Measurements from ENCODE around the gene KCNJ6. TPM values are rescaled to one million over a fixed set of nuclear protein-coding genes. Genes with fewer than 3 reads are reported as not detected.

Gene KCNJ6
- total RNA-seq, 1 experiment from 2014 or later = 1.2 TPM

- peaks cover 5 to 6% of the 10 kb centered on the region in 2 experiments; a peak in 4 of 5 replicates for H3K9me3 Mint-ChIP-seq
- H4K91ac ChIP-seq (ENCODE audit: insufficient read length, low read depth, low read length) = no peak overlapping the region
- TF ChIP-seq, protein P1, sequence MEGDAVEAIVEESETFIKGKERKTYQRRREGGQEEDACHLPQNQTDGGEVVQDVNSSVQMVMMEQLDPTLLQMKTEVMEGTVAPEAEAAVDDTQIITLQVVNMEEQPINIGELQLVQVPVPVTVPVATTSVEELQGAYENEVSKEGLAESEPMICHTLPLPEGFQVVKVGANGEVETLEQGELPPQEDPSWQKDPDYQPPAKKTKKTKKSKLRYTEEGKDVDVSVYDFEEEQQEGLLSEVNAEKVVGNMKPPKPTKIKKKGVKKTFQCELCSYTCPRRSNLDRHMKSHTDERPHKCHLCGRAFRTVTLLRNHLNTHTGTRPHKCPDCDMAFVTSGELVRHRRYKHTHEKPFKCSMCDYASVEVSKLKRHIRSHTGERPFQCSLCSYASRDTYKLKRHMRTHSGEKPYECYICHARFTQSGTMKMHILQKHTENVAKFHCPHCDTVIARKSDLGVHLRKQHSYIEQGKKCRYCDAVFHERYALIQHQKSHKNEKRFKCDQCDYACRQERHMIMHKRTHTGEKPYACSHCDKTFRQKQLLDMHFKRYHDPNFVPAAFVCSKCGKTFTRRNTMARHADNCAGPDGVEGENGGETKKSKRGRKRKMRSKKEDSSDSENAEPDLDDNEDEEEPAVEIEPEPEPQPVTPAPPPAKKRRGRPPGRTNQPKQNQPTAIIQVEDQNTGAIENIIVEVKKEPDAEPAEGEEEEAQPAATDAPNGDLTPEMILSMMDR (conservative IDR thresholded peaks at IDR 0.05) = no peak
Measured at GRCh38 chr21:37688952-37689659, 227.2 kb downstream of the KCNJ6 start.

More at GRCh38 chr21:37688952-37689659, 227.2 kb downstream of the KCNJ6 start:
- H3K27me3 Mint-ChIP-seq (ENCODE audit: low read depth) = no peaks in the 10 kb centered on the region; the same call in 1 of the 2 replicates
- Histone ChIP-seq H3T11ph (ENCODE audit: low read length) (no peak overlapping the region), H3K23me2 (ENCODE audit: insufficient read length, low read depth, low read length, poor library complexity, severe bottlenecking) (no peaks in the 10 kb centered on the region), H4K5ac (ENCODE audit: insufficient read length, low read depth, low read length) (no peak overlapping the region), H4K8ac (replicated peaks; ENCODE audit: insufficient read length, low read depth, low read length) (no peak overlapping the region), H2BK15ac (ENCODE audit: low read depth, low read length) (no peak overlapping the region), H2BK5ac (ENCODE audit: insufficient read length, low read length) (no peak overlapping the region), H3K18ac (ENCODE audit: insufficient read length, low read depth, low read length) (no peak overlapping the region), H4K20me1 (ENCODE audit: control insufficient read depth, insufficient read depth, insufficient read length) (no peaks in the 10 kb centered on the region), H3K9ac (ENCODE audit: extremely low read depth, insufficient read length, low read length) (no peak overlapping the region), H2AK5ac (ENCODE audit: insufficient read length, low read length) (no peak overlapping the region), H3K4me2 (ENCODE audit: insufficient read depth, insufficient read length, low read length) (no peak overlapping the region), H2BK20ac (ENCODE audit: low read depth, low read length, poor library complexity, severe bottlenecking) (no peak overlapping the region), H3K9me3 (ENCODE audit: control insufficient read depth, low read depth, low read length) (no peaks in the 10 kb centered on the region), H2AFZ (ENCODE audit: low read length) (no peak overlapping the region), H3K56ac (ENCODE audit: insufficient read length, low read depth, low read length) (no peak overlapping the region), H2BK120ac (ENCODE audit: low read depth, low read length, poor library complexity, severe bottlenecking) (no peak overlapping the region), H3K27me3 (ENCODE audit: insufficient read depth, low read length) (no peaks in the 10 kb centered on the region), H3K14ac (ENCODE audit: insufficient read depth, low read length) (no peak overlapping the region), H3K4me1 (ENCODE audit: insufficient read depth, low read length) (no peaks in the 10 kb centered on the region), H2BK12ac (ENCODE audit: insufficient read length, low read depth, low read length) (no peak overlapping the region), H3K23ac (ENCODE audit: insufficient read length, low read depth, low read length) (no peak overlapping the region), H3K4ac (ENCODE audit: low read depth, low read length) (no peak overlapping the region), H3K27ac (ENCODE audit: insufficient read length, low read depth, low read length) (no peak overlapping the region), H3K79me1 (ENCODE audit: insufficient read depth, low read depth, low read length, poor library complexity, severe bottlenecking) (no peaks in the 10 kb centered on the region), H3K79me2 (ENCODE audit: insufficient read depth, low read length) (no peaks in the 10 kb centered on the region)
- no peak overlapping the region for H3K4me3 Mint-ChIP-seq
- H3K27ac Mint-ChIP-seq = no peak overlapping the region
- no CpG with 5 or more reads among the region's 3 CpGs for WGBS (ENCODE audit: extremely low coverage, insufficient read length, low lambda C conversion rate)
- H3K36me3 Mint-ChIP-seq (ENCODE audit: insufficient read depth in 1 of 3, low read depth in 3 of 3) = peaks cover 5 to 10% (median 5%) of the 10 kb centered on the region in 3 experiments; a peak in 6 of 7 replicates
- no peak for DNase-seq
- H3K4me1 Mint-ChIP-seq = peaks cover 9 to 14% of the 10 kb centered on the region in 2 experiments

Measured in H9 (cell line).